Naive thymus-derived CD4-positive, alpha-beta T cell (primary cell): ENCODE results near the gene SMC3. TPM values are rescaled to one million over a fixed set of nuclear protein-coding genes. Genes with fewer than 3 reads are reported as not detected.

ENCODE experiments used
- ATAC-seq: fragments of 150-1000 bp; cut with Tn5 transposase; 2 replicates; pipeline ENCODE4 v1.10.0; 2021; ENCODE audit warnings: mild to moderate bottlenecking, moderate library complexity
- CTCF ChIA-PET: fragments of 350-600 bp; sonication (Branson Sonifier 250); formaldehyde crosslinking; loops from one replicate; lab custom pipeline; 2021; ENCODE audit warnings: antibody characterized with exemption; lab: Charles Lee
- POLR2A ChIA-PET: fragments of 350-600 bp; sonication (Branson Sonifier 250); formaldehyde crosslinking; loops from one replicate; lab custom pipeline; 2021; ENCODE audit warnings: antibody characterized with exemption, inconsistent platforms; lab: Charles Lee
- DNase-seq, 9 donors: peaks; one replicate each; pipeline versions ENCODE4 v3.0.0 to v3.0.0-alpha.2; 2020 to 2022; ENCODE audit warnings: mixed read lengths in 1 of 9
- H3K27ac ChIP-seq: one replicate; pipeline ENCODE4 v1.7.0; 2013; ENCODE audit warnings: mild to moderate bottlenecking, low read depth, low read length, moderate library complexity
- H3K27me3 ChIP-seq, 2 donors: one replicate each; pipeline ENCODE4 v1.7.0; 2013; ENCODE audit warnings: low read length in 2 of 2, mild to moderate bottlenecking in 2 of 2, moderate library complexity in 2 of 2; ENCODE audit not compliant: control insufficient read depth in 2 of 2, insufficient read depth in 2 of 2
- H3K36me3 ChIP-seq, 3 experiments: 1 replicate in 2 of 3; 2 replicates in 1 of 3; pipeline ENCODE4 v1.7.0; 2013; ENCODE audit warnings: low read length in 3 of 3, mild to moderate bottlenecking in 3 of 3, moderate library complexity in 1 of 3; ENCODE audit not compliant: insufficient read depth in 3 of 3, control insufficient read depth in 2 of 3
- H3K4me1 ChIP-seq, 2 donors: one replicate each; pipeline ENCODE4 v1.7.0; 2013; ENCODE audit warnings: low read length in 2 of 2, mild to moderate bottlenecking in 2 of 2, moderate library complexity in 1 of 2; ENCODE audit not compliant: control insufficient read depth in 2 of 2, insufficient read depth in 2 of 2
- H3K4me3 ChIP-seq: 2 replicates; pipeline ENCODE4 v1.7.0; 2013; ENCODE audit warnings: mild to moderate bottlenecking, low read length
- H3K9me3 ChIP-seq, 3 experiments: 1 replicate in 2 of 3; 2 replicates in 1 of 3; pipeline ENCODE4 v1.7.0; 2013; ENCODE audit warnings: low read length in 3 of 3; ENCODE audit not compliant: control insufficient read depth in 2 of 3
- H3K27ac Mint-ChIP-seq, 9 donors: one replicate each; pipeline ENCODE4 v1.8.0; 2020 to 2022; ENCODE audit warnings: mixed read lengths in 9 of 9, mild to moderate bottlenecking in 8 of 9, moderate library complexity in 5 of 9, inconsistent platforms in 2 of 9
- H3K27me3 Mint-ChIP-seq, 5 donors: one replicate each; pipeline ENCODE4 v1.8.0; 2021 to 2022; ENCODE audit warnings: mixed read lengths in 5 of 5, mild to moderate bottlenecking in 1 of 5
- H3K36me3 Mint-ChIP-seq, 5 donors: one replicate each; pipeline ENCODE4 v1.8.0; 2020 to 2022; ENCODE audit warnings: mixed read lengths in 5 of 5, mild to moderate bottlenecking in 3 of 5, inconsistent platforms in 1 of 5
- H3K4me1 Mint-ChIP-seq, 7 donors: one replicate each; pipeline ENCODE4 v1.8.0; 2020 to 2022; ENCODE audit warnings: mixed read lengths in 7 of 7, mild to moderate bottlenecking in 3 of 7, inconsistent platforms in 1 of 7
- H3K4me3 Mint-ChIP-seq, 10 donors: one replicate each; pipeline ENCODE4 v1.8.0; 2020 to 2022; ENCODE audit warnings: mild to moderate bottlenecking in 10 of 10, mixed read lengths in 10 of 10, moderate library complexity in 6 of 10, inconsistent platforms in 2 of 10
- H3K9me3 Mint-ChIP-seq, 11 donors: one replicate each; pipeline ENCODE4 v1.8.0; 2020 to 2022; ENCODE audit warnings: mixed read lengths in 11 of 11, mild to moderate bottlenecking in 4 of 11, inconsistent platforms in 1 of 11, moderate library complexity in 1 of 11
- intact Hi-C, 2 donors: fragments of 100-400 bp; cut with micrococcal nuclease; formaldehyde crosslinking; loops; one replicate each; pipeline ENCODE4 v1.15.1; 2023
- polyA plus RNA-seq, 2 donors: library from polyadenylated mRNA; unstranded; fragments of 300-500 nt; fragmentation: Illumina TruSeq; gene quantifications; one replicate each; pipeline ENCODE4 v1.2.3, GENCODE V29; 2021
- total RNA-seq, 6 experiments: library from RNA in 5 of 6; stranded (reverse) in 5 of 6; gene quantifications; 1 replicate in 5 of 6; 2 replicates in 1 of 6; pipeline ENCODE4 v1.2.3 and lab custom pipeline; 2021 to 2026

Gene SMC3
- total and polyA plus RNA-seq, 7 experiments from 2014 or later, result 29.8 to 88.2 (median 52.4) TPM

- Mint-ChIP-seq H3K9me3 (peaks cover 0 to 3% (median 0%) of the 10 kb centered on the region in 11 donors), H3K4me3 (no peak overlapping the region), H3K4me1 (peaks cover 6 to 32% (median 22%) of the 10 kb centered on the region in 7 donors), H3K36me3 (no peaks in the 10 kb centered on the region), H3K27ac (no peak overlapping the region), H3K27me3 (peaks cover 51 to 77% (median 69%) of the 10 kb centered on the region in 5 donors)
- ChIA-PET POLR2A (interaction anchor here (0.6 kb wide), 1 partner anchor 22 kb away, joined by 5 read pairs; no protein-coding TSS in a partner anchor), CTCF (interaction anchor here (0.6 to 0.7 kb wide), 2 partner anchors 99 to 437 kb away, joined by 3 read pairs; no protein-coding TSS in a partner anchor)
- Histone ChIP-seq H3K9me3 (no peaks in the 10 kb centered on the region), H3K27me3 (peaks cover 0 to 23% of the 10 kb centered on the region in 2 donors), H3K4me3 (no peak overlapping the region), H3K27ac (no peak overlapping the region), H3K4me1 (peaks cover 5 to 6% of the 10 kb centered on the region in 2 donors), H3K36me3 (peaks cover 0 to 3% (median 0%) of the 10 kb centered on the region in 3 experiments)
- intact Hi-C loops, result no loop called here
- DNase-seq, result no peak
- no peak for ATAC-seq
Observed at GRCh38 chr10:110646417-110647135, 79.1 kb downstream of the SMC3 start.

GRCh38 chr10:110647136-110647430 lies 79.6 kb downstream of the SMC3 start:
- H3K9me3 Mint-ChIP-seq, result peaks cover 0 to 3% (median 0%) of the 10 kb centered on the region in 11 donors
- no peak for DNase-seq
- peaks cover 5 to 9% of the 10 kb centered on the region in 2 donors for H3K4me1 ChIP-seq
- no peaks in the 10 kb centered on the region for H3K36me3 Mint-ChIP-seq
- H3K4me3 ChIP-seq, result no peak overlapping the region
- H3K27ac ChIP-seq, result no peak overlapping the region
- intact Hi-C loops, result no loop called here
- peaks cover 49 to 73% (median 65%) of the 10 kb centered on the region in 5 donors for H3K27me3 Mint-ChIP-seq
- H3K27ac Mint-ChIP-seq, result no peak overlapping the region
- peaks cover 8 to 32% (median 24%) of the 10 kb centered on the region in 7 donors for H3K4me1 Mint-ChIP-seq
- POLR2A ChIA-PET, result interaction anchor here (0.6 kb wide), 1 partner anchor 22 kb away, joined by 5 read pairs; no protein-coding TSS in a partner anchor
- no peaks in the 10 kb centered on the region for H3K9me3 ChIP-seq
- H3K36me3 ChIP-seq, result peaks cover 0 to 3% (median 0%) of the 10 kb centered on the region in 3 experiments
- no peak for ATAC-seq
- CTCF ChIA-PET, result interaction anchor here (0.7 kb wide), 1 partner anchor 99 kb away, joined by 3 read pairs; no protein-coding TSS in a partner anchor
- peaks cover 0 to 20% of the 10 kb centered on the region in 2 donors for H3K27me3 ChIP-seq
- no peak overlapping the region for H3K4me3 Mint-ChIP-seq

GRCh38 chr10:110648692-110649346 lies 81.3 kb downstream of the SMC3 start:
- H3K36me3 ChIP-seq, result no peaks in the 10 kb centered on the region
- no peak overlapping the region for H3K27ac ChIP-seq
- no peaks in the 10 kb centered on the region for H3K9me3 Mint-ChIP-seq
- H3K36me3 Mint-ChIP-seq, result no peaks in the 10 kb centered on the region
- H3K27me3 ChIP-seq, result peaks cover 0 to 7% of the 10 kb centered on the region in 2 donors
- H3K9me3 ChIP-seq, result no peaks in the 10 kb centered on the region
- ChIA-PET POLR2A (no interaction called here), CTCF (no interaction called here)
- no peak overlapping the region for H3K27ac Mint-ChIP-seq
- H3K4me1 Mint-ChIP-seq, result peaks cover 5 to 23% (median 16%) of the 10 kb centered on the region in 7 donors
- no peak for DNase-seq
- H3K27me3 Mint-ChIP-seq, result peaks cover 45 to 69% (median 52%) of the 10 kb centered on the region in 5 donors
- peaks cover 0 to 3% of the 10 kb centered on the region in 2 donors for H3K4me1 ChIP-seq
- intact Hi-C loops, result no loop called here
- no peak overlapping the region for H3K4me3 ChIP-seq
- H3K4me3 Mint-ChIP-seq, result no peak overlapping the region
- no peak for ATAC-seq

- H3K27me3 Mint-ChIP-seq, result peaks cover 43 to 72% (median 52%) of the 10 kb centered on the region in 5 donors
- ChIA-PET POLR2A (interaction anchor here (0.5 kb wide), 1 partner anchor 124 kb away, joined by 3 read pairs; no protein-coding TSS in a partner anchor), CTCF (interaction anchor here (0.6 kb wide), 1 partner anchor 391 kb away, joined by 3 read pairs; no protein-coding TSS in a partner anchor)
- Histone ChIP-seq H3K36me3 (no peaks in the 10 kb centered on the region), H3K4me1 (peaks cover 0 to 3% of the 10 kb centered on the region in 2 donors), H3K27ac (no peak overlapping the region), H3K9me3 (no peaks in the 10 kb centered on the region), H3K27me3 (peaks cover 0 to 7% of the 10 kb centered on the region in 2 donors), H3K4me3 (no peak overlapping the region)
- DNase-seq (no peak), ATAC-seq (no peak)
- no peak overlapping the region for H3K27ac Mint-ChIP-seq
- H3K4me1 Mint-ChIP-seq, result peaks cover 5 to 22% (median 15%) of the 10 kb centered on the region in 7 donors
- no peaks in the 10 kb centered on the region for H3K36me3 Mint-ChIP-seq
- H3K9me3 Mint-ChIP-seq, result no peaks in the 10 kb centered on the region
- H3K4me3 Mint-ChIP-seq, result no peak overlapping the region
- intact Hi-C loops, result no loop called here
Observed at GRCh38 chr10:110649347-110650264, 82.1 kb downstream of the SMC3 start.

- Mint-ChIP-seq H3K36me3 (no peaks in the 10 kb centered on the region), H3K4me1 (peaks cover 3 to 17% (median 10%) of the 10 kb centered on the region in 7 donors), H3K27ac (no peak overlapping the region), H3K27me3 (peaks cover 37 to 69% (median 46%) of the 10 kb centered on the region in 5 donors), H3K4me3 (no peak overlapping the region), H3K9me3 (no peaks in the 10 kb centered on the region)
- no peak for DNase-seq
- no peak for ATAC-seq
- Histone ChIP-seq H3K27ac (no peak overlapping the region), H3K36me3 (no peaks in the 10 kb centered on the region), H3K4me3 (no peak overlapping the region), H3K4me1 (peaks cover 0 to 3% of the 10 kb centered on the region in 2 donors), H3K9me3 (no peaks in the 10 kb centered on the region), H3K27me3 (peaks cover 0 to 3% of the 10 kb centered on the region in 2 donors)
- CTCF ChIA-PET, result no interaction called here
- intact Hi-C loops, result no loop called here
- POLR2A ChIA-PET, result interaction anchor here (0.5 kb wide), 1 partner anchor 123 kb away, joined by 3 read pairs; no protein-coding TSS in a partner anchor
Observed at GRCh38 chr10:110650265-110650668, 82.8 kb downstream of the SMC3 start.
